Fibroblast of skin of left biceps (primary cell): ENCODE results near the gene PLA2G1B.

Experiments
- DNase-seq, 2 experiments: peaks; one replicate each; pipeline ENCODE4 v3.0.0-alpha.2; 2013; ENCODE audit warnings: low read depth in 2 of 2

PLA2G1B gene

GRCh38 chr12:120327593-120327992, at the start of gene PLA2G1B:
Gene PLA2G1B (minus strand): TSS chr12:120327779. CDS start chr12:120327753, 26 bp downstream.
- DNase-seq = no peak

- no peak for DNase-seq
Observed at GRCh38 chr12:120376934-120377572, 49.5 kb upstream of the PLA2G1B start.

- DNase-seq = no peak
Observed at GRCh38 chr12:120376416-120376815, 48.8 kb upstream of the PLA2G1B start.

- DNase-seq = no peak
Observed at GRCh38 chr12:120376009-120376408, 48.4 kb upstream of the PLA2G1B start.

- DNase-seq = no peak
Observed at GRCh38 chr12:120373683-120374082, 46.1 kb upstream of the PLA2G1B start.

GRCh38 chr12:120370343-120371243, 43.0 kb upstream of the PLA2G1B start:
- no peak for DNase-seq

- DNase-seq = no peak
Observed at GRCh38 chr12:120369603-120370342, 42.2 kb upstream of the PLA2G1B start.

GRCh38 chr12:120368789-120369602, 41.4 kb upstream of the PLA2G1B start, which contains the start of gene MSI1:
Gene MSI1 (minus strand): TSS chr12:120369164. CDS start chr12:120369091, 73 bp downstream.
- DNase-seq = no peak

- DNase-seq = no peak
Observed at GRCh38 chr12:120367924-120368788, 40.6 kb upstream of the PLA2G1B start.

- no peak for DNase-seq
Observed at GRCh38 chr12:120367233-120367923, 39.8 kb upstream of the PLA2G1B start.

GRCh38 chr12:120366845-120367232, 39.3 kb upstream of the PLA2G1B start:
- no peak for DNase-seq

GRCh38 chr12:120366341-120366705, 38.7 kb upstream of the PLA2G1B start:
- no peak for DNase-seq

GRCh38 chr12:120365675-120366340, 38.2 kb upstream of the PLA2G1B start:
- no peak for DNase-seq

- no peak for DNase-seq
Observed at GRCh38 chr12:120364487-120364886, 36.9 kb upstream of the PLA2G1B start.

- no peak for DNase-seq
Observed at GRCh38 chr12:120363274-120363855, 35.8 kb upstream of the PLA2G1B start.

- DNase-seq = no peak
Observed at GRCh38 chr12:120362516-120363273, 35.1 kb upstream of the PLA2G1B start.

GRCh38 chr12:120361506-120362208, 34.1 kb upstream of the PLA2G1B start:
- DNase-seq = peak; percentile 60 to 62
